ENCODE data around the gene TMC4.
"Not testable (repeated sequence)": the region's sequence is repeated elsewhere in the genome, so short reads cannot be mapped to it uniquely, and the experiment has no call there.

The TMC4 gene, protein sequence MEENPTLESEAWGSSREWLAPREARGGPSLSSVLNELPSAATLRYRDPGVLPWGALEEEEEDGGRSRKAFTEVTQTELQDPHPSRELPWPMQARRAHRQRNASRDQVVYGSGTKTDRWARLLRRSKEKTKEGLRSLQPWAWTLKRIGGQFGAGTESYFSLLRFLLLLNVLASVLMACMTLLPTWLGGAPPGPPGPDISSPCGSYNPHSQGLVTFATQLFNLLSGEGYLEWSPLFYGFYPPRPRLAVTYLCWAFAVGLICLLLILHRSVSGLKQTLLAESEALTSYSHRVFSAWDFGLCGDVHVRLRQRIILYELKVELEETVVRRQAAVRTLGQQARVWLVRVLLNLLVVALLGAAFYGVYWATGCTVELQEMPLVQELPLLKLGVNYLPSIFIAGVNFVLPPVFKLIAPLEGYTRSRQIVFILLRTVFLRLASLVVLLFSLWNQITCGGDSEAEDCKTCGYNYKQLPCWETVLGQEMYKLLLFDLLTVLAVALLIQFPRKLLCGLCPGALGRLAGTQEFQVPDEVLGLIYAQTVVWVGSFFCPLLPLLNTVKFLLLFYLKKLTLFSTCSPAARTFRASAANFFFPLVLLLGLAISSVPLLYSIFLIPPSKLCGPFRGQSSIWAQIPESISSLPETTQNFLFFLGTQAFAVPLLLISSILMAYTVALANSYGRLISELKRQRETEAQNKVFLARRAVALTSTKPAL

GRCh38 chr19:54172471-54173358 lies at the start of gene TMC4:
TMC4 (minus strand) TSS chr19:54173160; CDS start chr19:54173117, 43 bp downstream.
- no peak for DNase-seq (ENCODE audit: low read depth)

DNA sequence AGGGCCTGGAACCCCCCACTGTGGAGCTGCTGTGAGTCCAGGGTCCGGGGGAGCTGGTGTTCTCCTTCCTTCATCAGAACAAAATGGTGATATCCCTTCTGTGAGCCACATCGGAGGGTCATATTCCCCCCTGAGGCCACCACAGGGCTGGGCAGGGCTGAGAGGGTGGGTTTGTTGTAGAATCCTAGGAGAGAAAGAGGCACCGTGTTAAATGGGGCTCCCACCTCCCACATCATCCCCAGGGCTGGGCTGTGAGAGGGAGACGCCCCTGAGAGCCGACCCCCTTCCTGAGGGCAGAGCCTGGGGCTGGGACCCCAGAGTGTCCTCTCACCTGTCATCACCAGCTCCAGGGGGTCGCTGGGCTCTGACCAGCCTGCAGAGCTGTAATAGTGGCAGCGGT lies 49.0 kb upstream of the TMC4 start:
- DNase-seq (ENCODE audit: low read depth) = not testable (repeated sequence)

GRCh38 chr19:54219702-54220101 lies 46.7 kb upstream of the TMC4 start:
- not testable (repeated sequence) for DNase-seq (ENCODE audit: low read depth)

DNA sequence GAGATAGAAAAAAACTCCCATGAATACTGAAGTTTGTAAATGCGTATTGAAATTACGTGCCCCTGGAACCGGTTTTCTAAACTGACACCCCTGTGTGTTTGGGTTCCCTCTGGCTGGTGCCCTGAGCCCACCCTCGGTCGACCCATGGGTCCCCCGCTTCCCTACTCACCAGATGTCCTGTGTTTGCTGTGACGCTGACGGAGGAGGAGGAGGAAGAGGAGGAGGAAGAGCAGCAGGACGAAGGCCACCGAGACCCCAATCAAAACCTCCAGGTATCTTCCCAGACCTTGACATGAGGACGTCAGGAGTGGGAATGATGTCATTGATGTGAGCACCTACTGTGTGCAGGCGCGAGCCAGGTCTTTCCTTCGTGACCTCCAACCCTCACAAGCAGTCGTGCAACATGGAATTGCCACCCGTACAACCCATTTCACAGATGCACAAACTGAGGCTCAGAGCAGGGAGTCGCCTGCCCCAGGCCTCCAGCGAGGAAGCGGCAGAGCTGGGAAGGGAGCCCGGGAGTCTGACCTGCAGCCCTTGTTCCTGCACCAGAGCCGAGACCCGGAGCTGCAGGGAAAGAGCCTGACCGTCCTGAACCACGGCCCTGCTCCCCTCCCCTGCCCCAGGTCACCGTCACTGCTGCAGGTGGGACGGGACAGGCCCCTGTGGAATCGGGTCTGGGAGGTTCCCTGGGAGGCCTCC lies 46.2 kb upstream of the TMC4 start:
- no peak for DNase-seq (ENCODE audit: low read depth)

GRCh38 chr19:54218259-54218658 lies 45.3 kb upstream of the TMC4 start:
- DNase-seq (ENCODE audit: low read depth) = no peak

DNA sequence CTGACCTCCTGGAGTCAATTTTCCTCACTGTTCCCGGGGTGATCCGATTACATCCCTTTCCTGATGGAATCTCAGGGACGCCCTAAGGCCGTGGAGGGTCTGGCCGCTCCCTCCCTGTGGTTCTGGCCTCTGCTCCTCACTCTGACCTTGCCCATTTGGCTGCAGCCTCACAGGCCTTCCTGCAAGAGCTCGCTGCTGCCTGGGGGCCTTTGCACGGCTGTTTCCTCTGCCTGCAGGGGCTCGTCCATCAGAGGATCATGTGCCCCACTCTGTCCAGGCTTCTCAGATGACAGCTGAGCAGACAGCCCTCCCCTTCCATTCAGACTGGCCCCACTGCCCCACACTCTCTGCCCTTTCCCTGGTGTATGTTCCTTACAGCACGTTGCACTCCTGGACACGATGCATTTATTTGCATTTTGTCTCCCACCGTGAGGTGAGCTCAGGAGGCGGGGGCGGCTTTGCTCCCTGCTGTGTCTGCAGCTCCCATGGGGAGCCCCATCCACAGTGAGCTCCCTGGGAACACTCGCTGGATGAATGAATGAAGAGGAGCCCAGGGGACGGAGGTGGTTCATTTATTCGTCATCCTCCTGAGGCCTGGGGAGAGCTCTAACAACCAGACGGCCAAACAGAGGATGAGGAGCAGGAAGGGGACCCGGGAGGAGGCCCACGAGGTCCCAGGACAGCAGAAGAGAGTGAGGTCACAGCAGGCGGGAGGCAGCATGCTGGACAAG lies 44.7 kb upstream of the TMC4 start:
- DNase-seq (ENCODE audit: low read depth) = not testable (repeated sequence)

DNA sequence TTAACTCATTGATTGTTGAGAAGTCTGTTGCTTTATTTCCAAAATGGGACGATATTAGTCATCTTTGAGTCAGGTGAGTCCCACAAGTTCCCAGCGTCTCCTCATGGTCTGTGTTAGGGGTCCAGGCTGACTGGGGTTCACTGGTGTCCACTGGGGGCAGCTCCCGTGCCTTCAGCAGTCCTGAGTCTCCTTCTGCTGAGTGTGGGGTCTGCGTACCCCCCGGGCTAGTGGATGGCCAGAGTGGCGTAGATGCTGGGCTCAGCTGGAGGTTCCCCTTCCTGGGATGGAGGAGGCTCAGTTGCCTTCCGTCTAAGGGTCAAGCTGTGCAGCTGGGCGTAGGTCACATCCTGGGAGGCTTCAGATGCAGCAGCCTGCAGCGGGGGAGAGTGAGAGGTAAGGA lies 43.9 kb upstream of the TMC4 start:
- DNase-seq (ENCODE audit: low read depth) = no peak

DNA sequence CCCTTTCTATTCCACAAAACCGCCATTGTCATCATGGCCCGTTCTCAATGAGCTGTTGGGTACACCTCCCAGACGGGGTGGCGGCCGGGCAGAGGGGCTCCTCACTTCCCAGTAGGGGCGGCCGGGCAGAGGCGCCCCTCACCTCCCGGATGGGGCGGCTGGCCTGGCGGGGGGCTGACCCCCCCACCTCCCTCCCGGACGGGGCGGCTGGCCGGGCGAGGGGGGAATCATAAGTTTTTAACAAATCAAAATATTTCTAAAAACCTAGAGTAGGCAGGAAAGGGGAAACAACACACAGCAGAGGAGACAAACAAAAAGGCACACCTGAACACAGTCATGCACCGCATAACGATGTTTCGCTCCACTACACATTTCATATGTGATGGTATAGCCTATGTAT lies 41.8 kb upstream of the TMC4 start:
- DNase-seq (ENCODE audit: low read depth) = not testable (repeated sequence)

DNA sequence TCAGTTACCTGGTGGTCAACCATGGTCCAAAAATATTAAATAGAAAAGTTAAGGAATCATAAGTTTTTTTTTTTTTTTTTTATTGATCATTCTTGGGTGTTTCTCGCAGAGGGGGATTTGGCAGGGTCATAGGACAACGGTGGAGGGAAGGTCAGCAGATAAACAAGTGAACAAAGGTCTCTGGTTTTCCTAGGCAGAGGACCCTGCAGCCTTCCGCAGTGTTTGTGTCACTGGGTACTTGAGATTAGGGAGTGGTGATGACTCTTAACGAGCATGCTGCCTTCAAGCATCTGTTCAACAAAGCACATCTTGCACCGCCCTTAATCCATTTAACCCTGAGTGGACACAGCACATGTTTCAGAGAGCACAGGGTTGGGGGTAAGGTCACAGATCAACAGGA lies 41.3 kb upstream of the TMC4 start:
- not testable (repeated sequence) for DNase-seq (ENCODE audit: low read depth)

- DNase-seq (ENCODE audit: low read depth) = no peak
Measured at GRCh38 chr19:54211235-54211634, 38.3 kb upstream of the TMC4 start.

DNA sequence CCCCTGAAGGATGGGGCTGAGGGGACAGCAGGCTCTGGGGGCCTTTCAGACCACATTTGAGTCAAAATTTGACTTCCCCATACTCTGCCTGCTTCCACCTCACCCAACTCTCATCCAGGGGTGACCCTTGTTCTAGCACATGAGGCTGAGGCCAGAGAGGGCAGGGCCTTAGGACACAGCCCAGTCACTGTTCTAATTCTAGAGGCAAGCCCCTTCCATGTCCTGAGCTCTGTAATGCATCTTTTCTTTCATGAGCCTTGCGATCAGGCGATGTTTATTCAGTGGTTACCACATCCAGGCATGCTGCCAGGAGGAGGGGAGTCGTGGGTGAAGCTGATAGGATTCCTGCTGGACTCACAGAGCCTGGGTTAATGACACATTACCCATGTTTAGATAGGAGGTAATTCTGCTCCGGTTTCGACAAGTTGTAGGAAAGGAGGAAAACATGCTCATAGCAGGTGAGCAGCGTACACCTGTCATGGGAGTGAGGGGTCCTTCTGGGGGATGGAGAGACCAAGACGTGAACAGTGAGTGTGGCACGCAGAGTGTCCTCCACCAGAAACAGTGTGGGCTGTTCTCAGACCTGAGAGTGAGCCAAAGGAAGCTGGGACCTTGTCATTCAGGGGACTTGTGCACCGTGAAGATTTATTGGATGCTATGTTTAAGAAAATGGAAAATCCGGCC lies 37.0 kb upstream of the TMC4 start:
- DNase-seq (ENCODE audit: low read depth) = peak; percentile 95

GRCh38 chr19:54209058-54209810 lies 36.3 kb upstream of the TMC4 start:
- DNase-seq (ENCODE audit: low read depth) = no peak

DNA sequence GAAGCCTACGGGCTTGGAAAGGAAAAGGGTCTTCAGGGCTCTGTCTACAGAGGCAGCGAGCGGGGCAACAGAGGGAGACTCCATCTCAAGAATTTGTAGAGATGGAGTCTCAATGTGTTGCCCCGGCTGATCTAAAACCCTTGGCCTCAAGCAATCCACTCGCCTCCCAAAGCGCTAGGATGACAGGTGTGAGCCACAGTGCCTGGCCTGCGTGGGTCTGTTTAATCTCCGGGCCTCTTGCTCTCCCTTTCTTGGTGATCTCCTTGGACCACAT lies 35.8 kb upstream of the TMC4 start:
- DNase-seq (ENCODE audit: low read depth) = no peak

- DNase-seq (ENCODE audit: low read depth) = peak; percentile 72
Measured at GRCh38 chr19:54207983-54208783, 35.2 kb upstream of the TMC4 start.

- DNase-seq (ENCODE audit: low read depth) = no peak
Measured at GRCh38 chr19:54207676-54207982, 34.7 kb upstream of the TMC4 start.

- DNase-seq (ENCODE audit: low read depth) = not testable (repeated sequence)
Measured at GRCh38 chr19:54207193-54207592, 34.2 kb upstream of the TMC4 start.

- DNase-seq (ENCODE audit: low read depth) = no peak
Measured at GRCh38 chr19:54206831-54207177, 33.8 kb upstream of the TMC4 start.

DNA sequence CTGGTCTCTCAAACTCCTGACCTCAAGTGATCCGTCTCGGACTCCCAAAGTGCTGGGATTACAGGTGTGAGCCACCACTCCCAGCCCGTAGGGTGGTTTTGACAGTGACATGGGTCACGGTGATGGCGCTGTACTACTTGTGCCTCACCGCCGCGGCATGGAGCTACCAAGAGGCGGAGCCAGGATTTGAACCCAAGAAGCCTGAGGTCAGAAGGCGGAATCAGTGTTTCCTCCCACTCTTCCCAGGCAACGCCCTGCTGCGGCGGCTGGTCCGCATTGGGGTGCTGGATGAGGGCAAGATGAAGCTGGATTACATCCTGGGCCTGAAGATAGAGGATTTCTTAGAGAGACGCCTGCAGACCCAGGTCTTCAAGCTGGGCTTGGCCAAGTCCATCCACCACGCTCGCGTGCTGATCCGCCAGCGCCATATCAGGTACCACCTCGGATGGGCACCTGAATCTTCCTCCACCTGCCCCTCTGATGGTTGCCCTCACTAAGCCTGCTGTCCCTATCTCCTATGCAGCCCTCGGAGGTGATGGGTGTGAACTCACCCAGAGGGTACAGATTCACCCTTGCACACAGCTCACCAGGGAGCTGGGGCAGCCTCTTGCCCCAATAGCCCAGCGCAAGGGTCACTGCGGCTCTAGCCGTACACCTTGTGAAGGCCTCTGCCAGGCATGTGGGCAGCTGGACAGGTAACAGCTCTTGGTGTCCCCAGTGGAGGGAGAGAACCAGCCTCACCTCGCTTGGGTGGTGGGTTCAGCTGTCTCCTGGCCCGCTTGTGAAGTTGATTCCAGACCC lies 33.3 kb upstream of the TMC4 start:
- DNase-seq (ENCODE audit: low read depth) = no peak
